SW480 (cell line): ENCODE results near the gene CREBL2.
"Not testable (repeated sequence)": the region's sequence is repeated elsewhere in the genome, so short reads cannot be mapped to it uniquely, and the experiment has no call there.

ENCODE experiments used
- DNase-seq: peaks from one replicate; pipeline ENCODE4 v3.0.0-alpha.2; 2016; ENCODE audit warnings: low spot score

CREBL2 gene

DNA sequence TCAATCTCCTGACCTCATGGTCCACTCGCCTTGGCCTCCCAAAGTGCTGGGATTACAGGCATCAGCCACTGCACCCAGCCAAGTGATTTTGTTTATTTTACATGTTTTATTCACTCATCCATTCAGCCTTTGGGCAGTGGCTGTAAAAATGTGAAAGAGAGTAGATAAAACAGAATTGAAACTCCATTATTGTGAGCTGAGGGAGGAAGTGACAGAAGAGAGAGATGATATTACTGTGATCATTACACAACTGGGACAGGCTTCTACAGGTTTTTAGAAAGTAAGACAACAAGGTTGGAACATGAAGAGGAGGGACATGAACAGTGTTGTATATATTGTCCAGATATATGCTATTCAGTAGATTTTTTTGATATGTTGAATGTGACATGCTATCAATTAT, 25.0 kb downstream of the CREBL2 start:
- DNase-seq = no peak

- DNase-seq = not testable (repeated sequence)
These were observed 28.3 kb downstream of the CREBL2 start for GRCh38 chr12:12639995-12640394.

- DNase-seq = no peak
These were observed 30.0 kb downstream of the CREBL2 start for GRCh38 chr12:12641650-12642049.

- no peak for DNase-seq
These were observed 31.2 kb downstream of the CREBL2 start for GRCh38 chr12:12642916-12643315.

- peak; percentile 34 for DNase-seq
These were observed 33.8 kb downstream of the CREBL2 start for GRCh38 chr12:12645485-12645884.

DNA sequence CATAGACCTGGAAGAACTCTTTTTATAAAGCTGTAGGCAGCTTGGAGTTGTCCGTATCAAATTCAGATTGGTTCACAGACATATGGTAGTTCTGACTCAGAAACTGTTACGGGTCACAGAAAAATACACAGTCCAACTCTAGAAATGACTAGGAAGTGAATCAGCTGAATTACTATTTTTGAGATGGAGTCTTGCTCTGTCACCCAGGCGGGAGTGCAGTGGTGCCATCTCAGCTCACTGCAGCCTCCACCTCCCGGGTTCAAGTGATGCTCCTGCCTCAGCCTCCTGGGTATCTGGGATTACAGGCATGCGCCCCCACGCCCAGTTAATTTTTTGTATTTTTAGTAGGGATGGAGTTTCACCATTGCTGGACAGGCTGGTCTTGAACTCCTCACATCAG, 34.3 kb downstream of the CREBL2 start:
- not testable (repeated sequence) for DNase-seq

DNA sequence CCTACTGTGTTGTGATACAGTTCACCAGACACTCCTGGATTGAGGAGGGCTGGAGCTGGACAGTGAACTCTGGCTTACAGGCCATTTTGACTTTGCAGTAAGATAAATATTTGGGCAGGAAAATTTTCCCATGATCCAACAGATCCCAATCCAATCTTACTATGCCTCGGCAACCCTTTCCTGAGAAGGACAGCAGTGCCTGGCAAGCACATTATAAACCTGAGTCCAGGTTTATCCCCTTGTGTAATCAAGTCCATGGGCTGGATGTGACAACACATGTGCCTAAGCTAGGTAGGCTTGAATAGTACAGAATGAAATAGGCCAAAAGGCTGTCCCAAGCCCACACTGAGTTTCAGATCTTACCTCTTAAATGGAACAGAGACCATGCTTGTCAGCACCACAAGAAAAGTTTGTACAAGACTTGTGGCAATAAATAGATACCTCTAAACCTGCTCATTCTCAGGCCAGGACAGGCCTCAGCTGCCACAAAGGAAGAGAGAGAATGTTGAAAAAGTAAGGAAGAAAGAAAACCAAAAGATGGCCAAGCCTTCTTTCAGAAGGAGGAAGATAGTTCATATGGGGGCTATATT, 34.9 kb downstream of the CREBL2 start:
- DNase-seq = no peak

DNA sequence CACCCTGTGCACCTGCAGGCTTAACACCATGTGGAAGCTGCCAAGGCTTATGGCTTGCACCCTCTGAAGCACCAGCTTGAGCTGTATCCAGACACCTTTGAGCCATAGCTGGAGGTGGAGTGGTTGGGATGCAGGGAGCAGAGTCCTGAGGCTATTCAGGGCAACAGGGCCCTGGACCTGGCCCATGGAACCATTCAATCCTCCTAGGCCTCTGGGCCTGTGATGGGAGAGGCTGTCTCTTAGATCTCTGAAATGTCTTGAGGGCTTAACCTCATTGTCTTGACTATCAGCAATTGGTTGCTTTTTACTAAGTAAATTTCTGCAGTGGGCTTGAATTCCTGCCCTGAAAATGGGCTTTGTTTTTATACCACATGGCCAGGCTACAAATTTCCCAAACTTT, 36.6 kb downstream of the CREBL2 start:
- DNase-seq = no peak

DNA sequence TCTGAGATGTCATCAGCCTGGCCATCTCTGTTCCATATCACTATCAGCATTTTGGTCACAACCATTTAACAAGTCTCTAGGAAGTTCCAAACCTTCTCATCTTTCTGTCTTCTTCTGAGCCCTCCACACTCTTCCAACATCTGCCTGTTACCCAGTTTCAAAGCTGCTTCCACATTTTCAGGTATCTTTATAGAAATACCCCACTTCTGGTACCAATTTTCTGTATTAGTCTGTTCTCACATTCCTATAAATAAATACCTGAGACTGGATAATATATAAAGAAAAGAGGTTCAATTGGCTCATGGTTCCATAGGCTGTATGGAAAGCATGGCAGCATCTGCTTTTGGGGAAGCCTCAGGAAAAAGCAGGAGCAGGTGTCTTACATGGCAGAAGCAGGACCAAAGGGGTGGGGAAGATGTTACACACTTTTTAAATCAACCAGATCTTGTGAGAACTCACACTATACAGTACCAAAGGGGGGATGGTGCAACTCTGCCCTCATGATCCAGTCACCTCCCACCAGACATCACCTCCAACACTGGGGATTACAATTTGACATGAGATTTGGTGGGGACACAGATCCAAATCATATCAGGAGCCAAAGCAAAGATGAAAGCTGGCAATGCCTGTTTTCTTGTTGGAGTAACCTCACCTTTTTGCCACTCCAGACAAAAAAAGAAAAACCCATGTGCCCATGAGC, 37.4 kb downstream of the CREBL2 start:
- no peak for DNase-seq

- no peak for DNase-seq
These were observed 40.1 kb downstream of the CREBL2 start for GRCh38 chr12:12651752-12652151.

- not testable (repeated sequence) for DNase-seq
These were observed 41.0 kb downstream of the CREBL2 start for GRCh38 chr12:12652704-12653103.

DNA sequence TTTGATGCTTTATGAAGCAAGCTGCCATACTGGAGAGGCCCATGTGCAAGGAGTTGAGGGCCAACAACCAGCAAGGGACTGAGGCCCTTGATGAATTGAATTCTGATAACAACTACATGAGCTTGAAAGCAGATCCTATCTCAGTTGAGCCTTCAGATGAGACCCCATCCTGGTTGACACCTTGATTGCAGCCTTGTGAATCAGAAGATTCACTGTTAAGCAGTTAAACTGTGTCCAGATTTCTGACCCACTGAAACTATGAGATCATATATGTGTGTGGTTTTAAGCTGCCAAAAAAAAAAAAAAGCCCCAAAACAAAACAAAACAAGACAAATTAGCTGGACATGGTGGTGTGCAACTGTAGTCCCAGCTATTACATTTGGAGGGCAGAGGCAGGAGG, 42.2 kb downstream of the CREBL2 start:
- no peak for DNase-seq

DNA sequence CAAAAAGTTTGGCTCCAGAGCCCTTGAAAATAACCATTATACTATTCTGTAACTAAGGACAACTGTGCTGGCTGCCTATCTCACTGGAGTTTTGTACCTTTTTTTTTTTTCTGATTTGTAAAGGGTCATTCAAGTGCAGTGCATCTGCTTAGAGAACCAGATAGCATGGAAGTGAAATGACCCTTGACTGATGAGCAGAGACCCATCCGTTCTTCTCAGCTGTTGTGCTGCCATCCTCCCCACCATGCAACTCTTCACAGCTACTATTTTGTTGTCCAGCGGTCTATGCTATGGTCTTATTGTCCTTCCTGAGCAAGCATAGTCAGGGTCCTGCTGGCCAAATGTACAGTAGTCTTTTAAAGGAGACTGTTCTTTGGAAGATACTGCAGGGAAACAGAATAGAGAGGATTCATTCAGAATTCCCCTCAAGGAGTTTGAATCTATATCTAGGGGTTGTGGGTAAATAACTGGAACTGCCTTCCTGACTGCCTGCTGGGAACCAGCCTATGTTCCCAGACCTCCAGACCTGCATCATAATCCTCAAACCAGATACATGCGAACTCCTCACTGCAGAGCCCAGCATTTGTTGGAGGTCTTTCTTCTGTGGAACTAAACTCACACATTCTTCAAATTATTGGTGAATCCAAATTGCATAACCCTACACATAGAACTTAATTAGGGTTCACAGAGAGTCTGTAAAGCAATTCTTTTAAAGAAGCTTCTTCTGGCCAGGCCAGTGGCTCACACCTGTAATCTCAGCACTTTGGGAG, 43.2 kb downstream of the CREBL2 start:
- DNase-seq = no peak

- DNase-seq = no peak
These were observed 48.5 kb downstream of the CREBL2 start for GRCh38 chr12:12660201-12660600.

DNA sequence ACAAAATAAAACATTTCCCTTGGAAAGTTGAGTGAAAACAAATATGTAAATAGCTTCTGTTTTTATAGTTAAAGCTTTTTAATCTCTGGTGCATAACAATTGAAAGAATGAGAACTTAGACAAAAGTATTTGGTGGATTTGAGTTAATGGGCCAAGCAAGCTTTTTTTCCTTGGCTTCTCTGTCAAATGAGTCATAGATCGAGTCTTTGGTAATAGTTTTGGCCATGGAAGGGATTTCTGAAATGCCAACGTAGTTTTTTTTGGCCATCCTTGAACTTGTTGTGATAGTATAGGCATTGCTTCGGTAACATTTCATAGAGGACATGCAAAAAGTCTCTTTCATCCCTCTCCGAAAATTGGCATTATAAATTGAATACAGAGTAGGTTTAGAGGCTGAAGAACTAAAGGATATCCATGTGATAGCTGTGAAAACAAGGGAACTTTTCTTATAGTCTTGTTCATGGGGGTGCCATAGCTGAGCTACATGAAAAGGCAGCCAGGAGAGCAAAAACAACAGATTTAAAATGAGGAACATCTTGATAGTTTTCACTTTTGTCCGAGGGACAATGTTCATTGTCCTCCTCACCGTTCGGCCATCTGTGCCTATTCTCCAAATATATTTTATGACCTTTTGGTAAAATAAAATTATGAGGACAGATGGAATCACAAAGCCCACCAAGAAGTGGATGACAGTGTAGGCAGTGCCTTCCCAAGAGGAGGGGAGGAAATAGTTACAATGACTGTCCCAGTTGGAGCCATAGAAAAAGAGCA, 49.6 kb downstream of the CREBL2 start:
- no peak for DNase-seq

- no peak for DNase-seq
These were observed 52.1 kb downstream of the CREBL2 start for GRCh38 chr12:12663644-12664294.

DNA sequence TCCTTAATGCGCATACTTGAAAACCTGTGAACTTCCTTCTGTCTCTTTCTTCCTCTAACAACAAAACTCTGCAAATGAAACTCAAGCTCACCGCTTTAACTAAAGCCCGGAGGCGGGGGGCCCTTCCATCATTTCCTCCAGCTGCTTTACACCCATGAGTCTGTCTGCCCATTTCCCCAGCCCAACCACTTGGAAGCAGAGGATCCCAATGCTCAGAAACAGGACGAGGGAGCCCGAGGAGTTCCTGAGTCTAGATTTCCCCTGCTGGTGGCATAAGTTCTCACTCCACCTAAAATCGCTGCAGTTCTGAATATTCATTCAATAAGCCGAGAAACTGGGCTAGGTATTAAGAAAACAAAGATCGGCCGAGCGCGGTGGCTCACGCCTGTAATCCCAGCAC, 53.5 kb downstream of the CREBL2 start:
- DNase-seq = no peak

DNA sequence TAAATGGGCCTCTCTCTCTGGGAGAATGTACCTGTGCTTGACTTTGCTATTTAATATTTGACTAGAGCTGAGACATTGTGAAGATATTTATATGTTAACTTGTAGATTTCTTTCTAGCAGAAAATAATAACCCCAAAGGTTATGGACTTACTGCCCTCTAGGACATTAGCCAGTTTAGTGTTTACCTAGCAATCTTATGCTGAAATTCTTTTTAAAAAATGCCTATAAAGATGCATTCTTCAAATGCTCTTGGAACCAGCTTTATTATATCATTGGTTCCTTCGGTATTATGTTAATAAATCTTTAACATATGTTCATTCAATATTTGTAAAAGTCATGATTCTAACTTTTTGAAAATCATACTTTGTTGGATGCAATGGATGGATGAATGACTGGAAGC, 56.3 kb downstream of the CREBL2 start:
- no peak for DNase-seq

- DNase-seq = no peak
These were observed 57.3 kb downstream of the CREBL2 start for GRCh38 chr12:12669020-12669419.

GRCh38 chr12:12671850-12672660, 60.4 kb downstream of the CREBL2 start:
- no peak for DNase-seq

- no peak for DNase-seq
These were observed 61.6 kb downstream of the CREBL2 start for GRCh38 chr12:12673296-12673695.
